Endodermal cell (in vitro differentiated cells): ENCODE measurements around the gene TRIM45. TPM values are rescaled to one million over a fixed set of nuclear protein-coding genes. Genes with fewer than 3 reads are reported as not detected.
A peak's percentile ranks its signal among the peaks of the same experiment; 100 is the strongest.

Source experiments
- DNase-seq: peaks from one replicate; pipeline ENCODE4 v3.0.0-alpha.2; 2017
- H3K27ac ChIP-seq: 2 replicates; pipeline ENCODE4 v1.5.1; 2013; ENCODE audit warnings: mild to moderate bottlenecking, low read depth, low read length, moderate library complexity
- H3K27me3 ChIP-seq: 2 replicates; pipeline ENCODE4 v1.6.1; 2013; ENCODE audit warnings: mild to moderate bottlenecking, low read length, moderate library complexity; ENCODE audit not compliant: insufficient read depth, control insufficient read depth, poor library complexity, severe bottlenecking
- H3K36me3 ChIP-seq: 2 replicates; pipeline ENCODE4 v1.7.0; 2013; ENCODE audit warnings: mild to moderate bottlenecking, low read length, moderate library complexity; ENCODE audit not compliant: control insufficient read depth, insufficient read depth
- H3K4me1 ChIP-seq: one replicate; pipeline ENCODE4 v1.7.0; 2013; ENCODE audit warnings: low read length; ENCODE audit not compliant: control insufficient read depth, insufficient read depth
- H3K4me3 ChIP-seq: 2 replicates; pipeline ENCODE4 v1.5.1; 2013; ENCODE audit warnings: mild to moderate bottlenecking, low read length, moderate library complexity
- H3K9ac ChIP-seq: 2 replicates; pipeline ENCODE4 v1.6.1; 2013; ENCODE audit warnings: mild to moderate bottlenecking, low read length, moderate library complexity; ENCODE audit not compliant: poor library complexity, severe bottlenecking; ENCODE audit errors: extremely low read depth
- H3K9me3 ChIP-seq: 2 replicates; pipeline ENCODE4 v1.6.1; 2013; ENCODE audit warnings: mild to moderate bottlenecking, low read length, moderate library complexity; ENCODE audit not compliant: control insufficient read depth
- H3K27ac Mint-ChIP-seq: 2 replicates; pipeline ENCODE4 v1.8.0; 2020; ENCODE audit warnings: mixed read lengths
- H3K27me3 Mint-ChIP-seq: 2 replicates; pipeline ENCODE4 v1.8.0; 2021; ENCODE audit warnings: mild to moderate bottlenecking, mixed read lengths; ENCODE audit not compliant: insufficient read depth
- H3K36me3 Mint-ChIP-seq: 2 replicates; pipeline ENCODE4 v1.8.0; 2020; ENCODE audit warnings: low read depth, mixed read lengths
- H3K4me1 Mint-ChIP-seq: 2 replicates; pipeline ENCODE4 v1.8.0; 2020; ENCODE audit warnings: mixed read lengths
- H3K4me3 Mint-ChIP-seq: 2 replicates; pipeline ENCODE4 v1.8.0; 2020; ENCODE audit warnings: mild to moderate bottlenecking, moderate library complexity, mixed read lengths
- H3K9me3 Mint-ChIP-seq: 2 replicates; pipeline ENCODE4 v1.8.0; 2020; ENCODE audit warnings: mild to moderate bottlenecking, mixed read lengths
- WGBS, 2 experiments: methylation state at CpG; one replicate each; pipeline versions ENCODE4 v1.1.5 to v1.1.7; 2013; ENCODE audit warnings: missing lambda C conversion rate in 2 of 2, mixed read lengths in 1 of 2; ENCODE audit not compliant: insufficient coverage in 1 of 2, insufficient read length in 1 of 2; 5-methylcytosine and 5-hydroxymethylcytosine counted together
- total RNA-seq, 2 donors: library from RNA; stranded (reverse); fragmentation: NEBNext Ultra II Directional in 1 of 2; extraction: Animal tissue kit (Norgen Biotek cat#: 25700) in 1 of 2; gene quantifications; 2 replicates in 1 of 2; 3 replicates in 1 of 2; pipeline ENCODE4 v1.2.1, GENCODE V29; 2021
- TF ChIP-seq, protein P1 (sequence below): fragments of 200-600 bp; sonication (generic); conservative IDR thresholded peaks from 2 replicates; pipeline ENCODE4 v1.5.0; 2021; ENCODE audit warnings: antibody characterized with exemption, mild to moderate bottlenecking

The TRIM45 gene
- total RNA-seq, 2 donors from 2014 or later, result 13.4 to 16.5 TPM

GRCh38 chr1:117130526-117130925 lies 9.0 kb upstream of the TRIM45 start:
- no peaks in the 10 kb centered on the region for H3K27me3 Mint-ChIP-seq
- H3K36me3 ChIP-seq, result no peaks in the 10 kb centered on the region
- no peak for DNase-seq
- no peak overlapping the region for H3K4me3 ChIP-seq
- peaks cover 7% of the 10 kb centered on the region for H3K27me3 ChIP-seq
- WGBS, 2 experiments, result 86 to 92% methylated on average over 1 of the region's 4 CpGs
- H3K9me3 ChIP-seq, result no peaks in the 10 kb centered on the region
- H3K4me1 ChIP-seq, result no peaks in the 10 kb centered on the region
- no peaks in the 10 kb centered on the region for H3K9me3 Mint-ChIP-seq
- H3K27ac ChIP-seq, result no peak overlapping the region
- H3K9ac ChIP-seq, result no peak overlapping the region
- H3K4me1 Mint-ChIP-seq, result peaks cover 16% of the 10 kb centered on the region
- TF ChIP-seq, protein P1, sequence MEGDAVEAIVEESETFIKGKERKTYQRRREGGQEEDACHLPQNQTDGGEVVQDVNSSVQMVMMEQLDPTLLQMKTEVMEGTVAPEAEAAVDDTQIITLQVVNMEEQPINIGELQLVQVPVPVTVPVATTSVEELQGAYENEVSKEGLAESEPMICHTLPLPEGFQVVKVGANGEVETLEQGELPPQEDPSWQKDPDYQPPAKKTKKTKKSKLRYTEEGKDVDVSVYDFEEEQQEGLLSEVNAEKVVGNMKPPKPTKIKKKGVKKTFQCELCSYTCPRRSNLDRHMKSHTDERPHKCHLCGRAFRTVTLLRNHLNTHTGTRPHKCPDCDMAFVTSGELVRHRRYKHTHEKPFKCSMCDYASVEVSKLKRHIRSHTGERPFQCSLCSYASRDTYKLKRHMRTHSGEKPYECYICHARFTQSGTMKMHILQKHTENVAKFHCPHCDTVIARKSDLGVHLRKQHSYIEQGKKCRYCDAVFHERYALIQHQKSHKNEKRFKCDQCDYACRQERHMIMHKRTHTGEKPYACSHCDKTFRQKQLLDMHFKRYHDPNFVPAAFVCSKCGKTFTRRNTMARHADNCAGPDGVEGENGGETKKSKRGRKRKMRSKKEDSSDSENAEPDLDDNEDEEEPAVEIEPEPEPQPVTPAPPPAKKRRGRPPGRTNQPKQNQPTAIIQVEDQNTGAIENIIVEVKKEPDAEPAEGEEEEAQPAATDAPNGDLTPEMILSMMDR, result no peak
- no peak overlapping the region for H3K4me3 Mint-ChIP-seq
- no peak overlapping the region for H3K27ac Mint-ChIP-seq
- H3K36me3 Mint-ChIP-seq, result no peaks in the 10 kb centered on the region

DNA sequence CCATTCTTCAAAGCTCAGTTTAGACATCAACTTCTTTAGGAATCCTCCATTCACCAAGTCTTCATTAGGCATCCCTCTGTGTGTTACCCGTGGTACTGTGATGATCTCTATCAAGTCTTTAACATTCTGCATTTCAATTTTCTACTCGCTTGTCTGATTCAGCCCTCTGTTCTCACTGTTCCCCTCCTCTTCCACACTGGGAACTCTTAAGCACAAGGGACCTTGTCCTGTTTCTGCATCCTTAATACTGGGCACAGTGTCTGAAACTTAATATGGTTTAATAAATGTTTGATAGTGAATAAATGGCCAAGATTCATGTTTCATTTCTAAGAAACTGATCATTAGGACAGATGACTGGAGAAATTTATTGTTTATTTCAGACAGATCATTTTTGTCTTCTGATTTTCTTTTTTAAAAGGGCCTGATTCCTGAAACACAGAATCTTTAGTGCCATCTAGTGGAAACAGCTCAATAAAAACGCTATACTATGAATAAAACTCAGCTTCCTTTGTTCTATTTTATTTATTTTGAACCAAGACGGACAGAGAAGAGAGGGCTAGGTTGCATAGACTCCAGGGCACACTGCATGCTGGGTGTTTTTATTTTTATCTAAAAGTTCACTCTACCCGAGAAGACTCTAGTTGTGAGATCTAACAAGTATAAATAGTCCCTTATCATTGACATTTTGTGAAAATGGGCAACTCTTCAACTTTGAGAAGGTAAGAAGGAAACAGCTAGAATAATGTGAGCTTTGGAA lies 7.0 kb upstream of the TRIM45 start:
- no peak overlapping the region for H3K4me3 Mint-ChIP-seq
- no peak for DNase-seq
- no peaks in the 10 kb centered on the region for H3K4me1 ChIP-seq
- no peak overlapping the region for H3K4me3 ChIP-seq
- H3K27ac Mint-ChIP-seq, result no peak overlapping the region
- no peaks in the 10 kb centered on the region for H3K9me3 Mint-ChIP-seq
- H3K9me3 ChIP-seq, result no peaks in the 10 kb centered on the region
- no peaks in the 10 kb centered on the region for H3K27me3 Mint-ChIP-seq
- H3K27ac ChIP-seq, result peak overlapping the region; percentile 74
- no peak overlapping the region for H3K9ac ChIP-seq
- H3K27me3 ChIP-seq, result peaks cover 10% of the 10 kb centered on the region
- H3K36me3 ChIP-seq, result no peaks in the 10 kb centered on the region
- TF ChIP-seq, protein P1, result peak; percentile 76
- no peaks in the 10 kb centered on the region for H3K36me3 Mint-ChIP-seq
- WGBS, 2 experiments, result 57 to 66% methylated on average over 2 to 5 of the region's 5 CpGs
- peaks cover 7% of the 10 kb centered on the region for H3K4me1 Mint-ChIP-seq

DNA sequence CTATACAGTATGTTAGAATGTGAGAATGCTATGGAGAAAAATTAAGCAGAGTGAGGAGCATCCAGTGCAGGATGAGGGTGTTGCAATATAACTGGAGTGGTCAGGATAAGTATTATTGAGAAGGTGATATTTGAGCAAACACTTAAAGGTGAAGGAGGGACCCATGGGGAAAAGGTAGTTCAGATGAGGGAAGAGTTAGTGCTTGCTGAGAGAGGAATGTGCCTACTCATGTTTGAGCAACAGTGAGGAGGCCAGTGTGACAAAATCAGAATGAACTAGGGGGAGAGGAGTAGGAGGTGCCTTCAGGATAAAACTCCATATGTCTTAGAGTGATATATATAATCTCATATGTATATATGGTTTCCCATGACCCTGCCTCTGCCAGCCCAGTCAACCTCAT lies 6.2 kb upstream of the TRIM45 start:
- no peaks in the 10 kb centered on the region for H3K4me1 ChIP-seq
- DNase-seq, result no peak
- peaks cover 10% of the 10 kb centered on the region for H3K27me3 ChIP-seq
- no peak overlapping the region for H3K9ac ChIP-seq
- Mint-ChIP-seq H3K27ac (peak overlapping the region; percentile 12), H3K36me3 (no peaks in the 10 kb centered on the region), H3K9me3 (no peaks in the 10 kb centered on the region), H3K4me3 (no peak overlapping the region), H3K4me1 (peaks cover 7% of the 10 kb centered on the region), H3K27me3 (no peaks in the 10 kb centered on the region)
- no peaks in the 10 kb centered on the region for H3K9me3 ChIP-seq
- TF ChIP-seq, protein P1, result no peak
- H3K36me3 ChIP-seq, result no peaks in the 10 kb centered on the region
- H3K4me3 ChIP-seq, result no peak overlapping the region
- H3K27ac ChIP-seq, result no peak overlapping the region
